HepG2 (cell line): Measurements from ENCODE around the gene ADCY9. TPM values are rescaled to one million over a fixed set of nuclear protein-coding genes. Genes with fewer than 3 reads are reported as not detected.

Source experiments
- FOSL1 ChIP-seq: sonication (generic); formaldehyde crosslinking; IDR thresholded peaks from 2 replicates; pipeline ENCODE4 v1.9.0; 2021; ENCODE audit warnings: missing genetic modification reagents, borderline replicate concordance
- FOXJ3 ChIP-seq: sonication (generic); formaldehyde crosslinking; IDR thresholded peaks from 2 replicates; pipeline ENCODE4 v1.4.0; 2020; ENCODE audit warnings: missing genetic modification reagents, mild to moderate bottlenecking, borderline replicate concordance
- GABPA ChIP-seq, 2 experiments: IDR thresholded peaks; 2 replicates each; pipeline ENCODE4 v1.6.1; 2011 to 2016; ENCODE audit warnings: low read depth in 2 of 2, low read length in 1 of 2, missing biosample characterization in 1 of 2, missing genetic modification characterization in 1 of 2
- HNRNPUL1 ChIP-seq: fragments of 200-400 bp; formaldehyde crosslinking; IDR thresholded peaks from 2 replicates; pipeline ENCODE4 v1.6.1; 2017; ENCODE audit warnings: low read depth, mild to moderate bottlenecking, low read length, moderate library complexity
- HOXA9 ChIP-seq: sonication (generic); formaldehyde crosslinking; IDR thresholded peaks from 2 replicates; pipeline ENCODE4 v1.8.1; 2022; ENCODE audit warnings: missing genetic modification reagents, mild to moderate bottlenecking, moderate library complexity, borderline replicate concordance
- HOXD1 ChIP-seq: sonication (generic); formaldehyde crosslinking; IDR thresholded peaks from 2 replicates; pipeline ENCODE4 v1.5.0; 2020; ENCODE audit warnings: missing genetic modification reagents
- IKZF1 ChIP-seq: fragments of 450-650 bp; IDR thresholded peaks from 2 replicates; pipeline ENCODE4 v1.7.1; 2016
- MIER2 ChIP-seq: IDR thresholded peaks from 2 replicates; pipeline ENCODE4 v1.6.1; 2016; ENCODE audit warnings: missing biosample characterization, missing genetic modification reagents
- NFE2L2 ChIP-seq: fragments of 150-350 bp; IDR thresholded peaks from 2 replicates; pipeline ENCODE4 v1.6.1; 2014; ENCODE audit warnings: low read length
- NFRKB ChIP-seq: fragments of 450-650 bp; IDR thresholded peaks from 2 replicates; pipeline ENCODE4 v1.6.1; 2017
- RAD21 ChIP-seq: fragments of 450-650 bp; formaldehyde crosslinking; IDR thresholded peaks from 2 replicates; pipeline ENCODE4 v1.5.0; 2020; ENCODE audit warnings: mild to moderate bottlenecking
- SIN3B ChIP-seq: fragments of 150-350 bp; IDR thresholded peaks from 2 replicates; pipeline ENCODE4 v1.6.1; 2014; ENCODE audit warnings: low read length
- TAF1 ChIP-seq: sonication (generic); formaldehyde crosslinking; IDR thresholded peaks from 2 replicates; pipeline ENCODE4 v1.4.0; 2020; ENCODE audit warnings: missing genetic modification reagents
- TBP ChIP-seq: sonication (generic); formaldehyde crosslinking; IDR thresholded peaks from 2 replicates; pipeline ENCODE4 v1.5.0; 2020; ENCODE audit warnings: missing genetic modification reagents
- XRCC5 ChIP-seq: fragments of 200-400 bp; formaldehyde crosslinking; optimal IDR thresholded peaks from 2 replicates; pipeline ENCODE3; 2017; ENCODE audit warnings: mild to moderate bottlenecking, low read length
- ZFP82 ChIP-seq: sonication (generic); formaldehyde crosslinking; IDR thresholded peaks from 2 replicates; pipeline ENCODE4 v1.5.1; 2020; ENCODE audit warnings: mild to moderate bottlenecking, missing genetic modification reagents, borderline replicate concordance
- ZNF253 ChIP-seq: sonication (generic); formaldehyde crosslinking; IDR thresholded peaks from 2 replicates; pipeline ENCODE4 v1.8.0; 2022; ENCODE audit warnings: mild to moderate bottlenecking, missing genetic modification reagents, borderline replicate concordance
- ZNF333 ChIP-seq: sonication (generic); formaldehyde crosslinking; IDR thresholded peaks from 2 replicates; pipeline ENCODE4 v1.4.0; 2020; ENCODE audit warnings: mild to moderate bottlenecking, missing genetic modification reagents, borderline replicate concordance
- ZNF343 ChIP-seq: sonication (generic); formaldehyde crosslinking; IDR thresholded peaks from 2 replicates; pipeline ENCODE4 v1.4.0; 2020; ENCODE audit warnings: mild to moderate bottlenecking, missing genetic modification reagents
- ZNF546 ChIP-seq: sonication (generic); formaldehyde crosslinking; conservative IDR thresholded peaks from 2 replicates; pipeline ENCODE4 v1.8.1; 2023; ENCODE audit warnings: mild to moderate bottlenecking, missing genetic modification reagents
- ZNF674 ChIP-seq: sonication (generic); formaldehyde crosslinking; IDR thresholded peaks from 2 replicates; pipeline ENCODE4 v1.5.0; 2020; ENCODE audit warnings: low read depth, mild to moderate bottlenecking, missing genetic modification reagents
- ZNF746 ChIP-seq: sonication (generic); formaldehyde crosslinking; IDR thresholded peaks from 2 replicates; pipeline ENCODE4 v1.8.0; 2022; ENCODE audit warnings: mild to moderate bottlenecking, missing genetic modification reagents
- ZNF878 ChIP-seq: sonication (generic); formaldehyde crosslinking; IDR thresholded peaks from 2 replicates; pipeline ENCODE4 v1.8.1; 2023; ENCODE audit warnings: mild to moderate bottlenecking, missing genetic modification reagents, moderate library complexity
- polyA plus RNA-seq, 8 experiments: library from polyadenylated mRNA; depleted of rRNA in 3 of 8; stranded (reverse) in 7 of 8; unstranded in 1 of 8; fragments of >200 nt; fragmentation: Illumina TruSeq in 4 of 8; extraction: Trizol in 4 of 8; gene quantifications; 2 replicates each; pipeline versions ENCODE4 v1.2.1 to v1.2.3, GENCODE V29; 2011 to 2016; ENCODE audit warnings: low read depth in 4 of 8, missing spikeins in 1 of 8, mixed read lengths in 1 of 8; ENCODE audit not compliant: insufficient read depth in 1 of 8
- total RNA-seq, 5 experiments: library from RNA; depleted of rRNA; stranded (reverse); fragments of >200 nt; fragmentation: Illumina TruSeq; extraction: Trizol; gene quantifications; 2 replicates each; pipeline ENCODE4 v1.2.3, GENCODE V29; 2016; ENCODE audit warnings: low read depth in 1 of 5
- TF ChIP-seq, protein P1 (sequence below): sonication (generic); formaldehyde crosslinking; IDR thresholded peaks from 2 replicates; pipeline ENCODE4 v1.4.0; 2020; ENCODE audit warnings: missing genetic modification reagents
- TF ChIP-seq, protein P2 (sequence below): IDR thresholded peaks from 2 replicates; pipeline ENCODE4 v1.6.1; 2012; ENCODE audit warnings: low read depth, low read length, improper control_type of control experiment
- TF ChIP-seq, protein P3 (sequence below): sonication (generic); formaldehyde crosslinking; IDR thresholded peaks from 2 replicates; pipeline ENCODE4 v1.5.1; 2020; ENCODE audit warnings: mild to moderate bottlenecking, moderate library complexity, missing genetic modification reagents

The ADCY9 gene
- total and polyA plus RNA-seq, 2 of the 13 experiments (the other 11 are each of a cell fraction or from before 2014, with no cell fraction given) = 11.2 to 13.9 TPM

DNA sequence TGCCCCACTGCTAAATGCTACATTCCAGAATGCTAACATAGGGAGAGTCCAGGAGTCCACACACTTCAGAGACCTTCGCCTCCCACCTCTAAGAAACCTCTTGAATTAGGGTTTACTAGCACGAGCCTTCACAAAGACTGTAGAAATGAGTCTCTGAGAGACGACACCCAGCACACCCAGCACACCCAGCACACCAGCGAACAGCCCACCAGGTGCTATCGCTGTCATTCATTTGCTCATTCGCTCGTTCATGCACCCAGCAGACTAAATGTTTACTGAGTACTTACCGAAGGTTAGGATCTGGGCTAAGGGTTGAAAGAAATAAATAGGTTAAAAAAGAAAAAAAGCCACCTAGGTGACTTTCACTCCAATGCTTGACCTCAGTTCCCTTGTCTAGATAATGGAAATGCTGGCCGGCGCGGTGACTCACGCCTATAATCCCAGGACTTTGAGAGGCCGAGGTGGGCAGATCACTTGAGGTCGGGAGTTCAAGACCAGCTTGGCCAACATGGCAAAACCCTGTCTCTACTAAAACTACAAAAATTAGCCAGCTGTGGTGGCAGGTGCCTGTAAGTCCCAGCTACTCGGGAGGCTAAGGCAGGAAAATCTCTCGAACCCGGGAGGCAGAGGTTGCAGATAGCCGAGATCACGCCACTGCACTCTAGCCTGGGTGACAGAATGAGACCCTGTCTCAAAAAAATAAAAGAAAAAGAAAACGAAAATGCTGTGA is 100.8 kb downstream of the ADCY9 start (continued):
- TF ChIP-seq, protein P1, sequence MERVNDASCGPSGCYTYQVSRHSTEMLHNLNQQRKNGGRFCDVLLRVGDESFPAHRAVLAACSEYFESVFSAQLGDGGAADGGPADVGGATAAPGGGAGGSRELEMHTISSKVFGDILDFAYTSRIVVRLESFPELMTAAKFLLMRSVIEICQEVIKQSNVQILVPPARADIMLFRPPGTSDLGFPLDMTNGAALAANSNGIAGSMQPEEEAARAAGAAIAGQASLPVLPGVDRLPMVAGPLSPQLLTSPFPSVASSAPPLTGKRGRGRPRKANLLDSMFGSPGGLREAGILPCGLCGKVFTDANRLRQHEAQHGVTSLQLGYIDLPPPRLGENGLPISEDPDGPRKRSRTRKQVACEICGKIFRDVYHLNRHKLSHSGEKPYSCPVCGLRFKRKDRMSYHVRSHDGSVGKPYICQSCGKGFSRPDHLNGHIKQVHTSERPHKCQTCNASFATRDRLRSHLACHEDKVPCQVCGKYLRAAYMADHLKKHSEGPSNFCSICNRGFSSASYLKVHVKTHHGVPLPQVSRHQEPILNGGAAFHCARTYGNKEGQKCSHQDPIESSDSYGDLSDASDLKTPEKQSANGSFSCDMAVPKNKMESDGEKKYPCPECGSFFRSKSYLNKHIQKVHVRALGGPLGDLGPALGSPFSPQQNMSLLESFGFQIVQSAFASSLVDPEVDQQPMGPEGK (CRISPR knock-in tag) = no peak
- TF ChIP-seq TAF1 (CRISPR knock-in tag) = no peak
- TF ChIP-seq ZNF343 (CRISPR knock-in tag) = no peak
- no peak for TF ChIP-seq ZNF878 (CRISPR knock-in tag)
- TF ChIP-seq FOXJ3 (CRISPR knock-in tag) = peak; percentile 14; the same call in 1 of the 2 replicates
- no peak for TF ChIP-seq HNRNPUL1
- TF ChIP-seq RAD21 (CRISPR knock-in tag) = peak; percentile 16; the same call in 1 of the 2 replicates
- no peak for TF ChIP-seq XRCC5
- no peak for TF ChIP-seq HOXD1 (CRISPR knock-in tag)
- no peak for TF ChIP-seq MIER2 (CRISPR knock-in tag)
- TF ChIP-seq ZNF253 (CRISPR knock-in tag) = no peak
- peak; percentile 86 for TF ChIP-seq FOSL1 (CRISPR knock-in tag)
- TF ChIP-seq GABPA (IDR thresholded peaks at IDR 0.05; ENCODE audit: low read depth, low read length) = no peak
- TF ChIP-seq GABPA (CRISPR knock-in tag; IDR thresholded peaks at IDR 0.05; ENCODE audit: low read depth) = peak; percentile 49; the same call in 1 of the 2 replicates
- no peak for TF ChIP-seq IKZF1
- no peak for TF ChIP-seq SIN3B
- TF ChIP-seq NFE2L2 = no peak
- no peak for TF ChIP-seq ZNF674
- no peak for TF ChIP-seq TBP (CRISPR knock-in tag)
- TF ChIP-seq, protein P2, sequence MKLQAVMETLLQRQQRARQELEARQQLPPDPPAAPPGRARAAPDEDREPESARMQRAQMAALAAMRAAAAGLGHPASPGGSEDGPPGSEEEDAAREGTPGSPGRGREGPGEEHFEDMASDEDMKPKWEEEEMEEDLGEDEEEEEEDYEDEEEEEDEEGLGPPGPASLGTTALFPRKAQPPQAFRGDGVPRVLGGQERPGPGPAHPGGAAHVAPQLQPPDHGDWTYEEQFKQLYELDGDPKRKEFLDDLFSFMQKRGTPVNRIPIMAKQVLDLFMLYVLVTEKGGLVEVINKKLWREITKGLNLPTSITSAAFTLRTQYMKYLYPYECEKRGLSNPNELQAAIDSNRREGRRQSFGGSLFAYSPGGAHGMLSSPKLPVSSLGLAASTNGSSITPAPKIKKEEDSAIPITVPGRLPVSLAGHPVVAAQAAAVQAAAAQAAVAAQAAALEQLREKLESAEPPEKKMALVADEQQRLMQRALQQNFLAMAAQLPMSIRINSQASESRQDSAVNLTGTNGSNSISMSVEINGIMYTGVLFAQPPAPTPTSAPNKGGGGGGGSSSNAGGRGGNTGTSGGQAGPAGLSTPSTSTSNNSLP = no peak
- TF ChIP-seq HOXA9 (CRISPR knock-in tag) = no peak
- no peak for TF ChIP-seq ZNF746 (CRISPR knock-in tag)
- TF ChIP-seq ZNF546 (CRISPR knock-in tag) = no peak
- TF ChIP-seq ZFP82 (CRISPR knock-in tag) = no peak
- no peak for TF ChIP-seq ZNF333 (CRISPR knock-in tag)
- TF ChIP-seq, protein P3, sequence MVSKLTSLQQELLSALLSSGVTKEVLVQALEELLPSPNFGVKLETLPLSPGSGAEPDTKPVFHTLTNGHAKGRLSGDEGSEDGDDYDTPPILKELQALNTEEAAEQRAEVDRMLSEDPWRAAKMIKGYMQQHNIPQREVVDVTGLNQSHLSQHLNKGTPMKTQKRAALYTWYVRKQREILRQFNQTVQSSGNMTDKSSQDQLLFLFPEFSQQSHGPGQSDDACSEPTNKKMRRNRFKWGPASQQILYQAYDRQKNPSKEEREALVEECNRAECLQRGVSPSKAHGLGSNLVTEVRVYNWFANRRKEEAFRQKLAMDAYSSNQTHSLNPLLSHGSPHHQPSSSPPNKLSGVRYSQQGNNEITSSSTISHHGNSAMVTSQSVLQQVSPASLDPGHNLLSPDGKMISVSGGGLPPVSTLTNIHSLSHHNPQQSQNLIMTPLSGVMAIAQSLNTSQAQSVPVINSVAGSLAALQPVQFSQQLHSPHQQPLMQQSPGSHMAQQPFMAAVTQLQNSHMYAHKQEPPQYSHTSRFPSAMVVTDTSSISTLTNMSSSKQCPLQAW (CRISPR knock-in tag) = no peak
- no peak for TF ChIP-seq NFRKB
